GM12865 (cell line): Measurements from ENCODE around the gene CNTNAP4.

ENCODE experiments used
- DNase-seq: peaks from one replicate; pipeline ENCODE4 v3.0.0; 2010; ENCODE audit warnings: low read depth
- H3K4me3 ChIP-seq: 2 replicates; pipeline ENCODE4 v1.5.1; 2011; ENCODE audit warnings: mild to moderate bottlenecking, low read depth, low read length, control low read depth
- TF ChIP-seq, protein P1 (sequence below): IDR thresholded peaks from 2 replicates; pipeline ENCODE4 v1.5.1; 2011; ENCODE audit warnings: low read length, control low read depth, low read depth, inconsistent platforms; ENCODE audit not compliant: insufficient read depth; ENCODE audit errors: missing control alignments

The CNTNAP4 gene

DNA sequence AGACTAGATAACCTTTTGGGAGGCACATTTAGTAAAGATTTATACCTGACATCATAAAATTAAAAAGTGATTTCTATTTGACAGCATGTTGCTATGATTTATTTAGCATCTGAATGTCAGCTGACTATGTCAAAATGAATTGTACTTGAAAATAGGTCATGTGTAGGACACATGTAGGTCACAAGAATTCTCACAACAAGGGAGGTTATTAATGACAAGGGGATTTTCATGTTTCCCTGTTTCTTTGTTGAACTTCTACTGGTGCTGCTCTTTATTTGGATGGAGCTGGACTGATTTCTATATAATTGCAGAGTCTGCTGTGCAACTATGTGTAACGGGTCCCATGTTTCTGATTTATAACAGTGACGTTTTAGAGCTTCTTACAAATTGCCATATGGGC, 144.4 kb downstream of the CNTNAP4 start:
- H3K4me3 ChIP-seq = no peak overlapping the region
- DNase-seq = no peak
- TF ChIP-seq, protein P1, sequence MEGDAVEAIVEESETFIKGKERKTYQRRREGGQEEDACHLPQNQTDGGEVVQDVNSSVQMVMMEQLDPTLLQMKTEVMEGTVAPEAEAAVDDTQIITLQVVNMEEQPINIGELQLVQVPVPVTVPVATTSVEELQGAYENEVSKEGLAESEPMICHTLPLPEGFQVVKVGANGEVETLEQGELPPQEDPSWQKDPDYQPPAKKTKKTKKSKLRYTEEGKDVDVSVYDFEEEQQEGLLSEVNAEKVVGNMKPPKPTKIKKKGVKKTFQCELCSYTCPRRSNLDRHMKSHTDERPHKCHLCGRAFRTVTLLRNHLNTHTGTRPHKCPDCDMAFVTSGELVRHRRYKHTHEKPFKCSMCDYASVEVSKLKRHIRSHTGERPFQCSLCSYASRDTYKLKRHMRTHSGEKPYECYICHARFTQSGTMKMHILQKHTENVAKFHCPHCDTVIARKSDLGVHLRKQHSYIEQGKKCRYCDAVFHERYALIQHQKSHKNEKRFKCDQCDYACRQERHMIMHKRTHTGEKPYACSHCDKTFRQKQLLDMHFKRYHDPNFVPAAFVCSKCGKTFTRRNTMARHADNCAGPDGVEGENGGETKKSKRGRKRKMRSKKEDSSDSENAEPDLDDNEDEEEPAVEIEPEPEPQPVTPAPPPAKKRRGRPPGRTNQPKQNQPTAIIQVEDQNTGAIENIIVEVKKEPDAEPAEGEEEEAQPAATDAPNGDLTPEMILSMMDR = no peak

DNA sequence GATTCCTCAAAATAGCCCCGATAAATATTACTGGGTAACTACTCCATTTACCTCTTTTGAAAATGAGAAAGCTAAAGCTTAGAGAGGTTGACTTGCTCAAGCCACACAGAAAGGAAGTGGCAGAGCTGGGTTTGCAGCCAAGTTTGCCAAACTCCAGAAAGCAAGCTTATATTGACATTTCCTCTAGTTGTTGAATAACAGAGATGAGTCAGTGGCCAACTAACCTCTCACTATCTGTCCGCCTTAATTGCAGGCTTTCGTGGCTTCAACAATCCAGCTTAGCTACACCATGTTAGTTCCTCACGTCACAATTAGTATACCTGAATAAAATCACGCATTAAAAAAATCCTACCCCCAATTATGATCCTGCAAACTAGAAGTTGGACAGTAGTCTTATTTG, 151.7 kb downstream of the CNTNAP4 start:
- TF ChIP-seq, protein P1 = no peak
- H3K4me3 ChIP-seq = no peak overlapping the region
- peak; percentile 27 for DNase-seq

DNA sequence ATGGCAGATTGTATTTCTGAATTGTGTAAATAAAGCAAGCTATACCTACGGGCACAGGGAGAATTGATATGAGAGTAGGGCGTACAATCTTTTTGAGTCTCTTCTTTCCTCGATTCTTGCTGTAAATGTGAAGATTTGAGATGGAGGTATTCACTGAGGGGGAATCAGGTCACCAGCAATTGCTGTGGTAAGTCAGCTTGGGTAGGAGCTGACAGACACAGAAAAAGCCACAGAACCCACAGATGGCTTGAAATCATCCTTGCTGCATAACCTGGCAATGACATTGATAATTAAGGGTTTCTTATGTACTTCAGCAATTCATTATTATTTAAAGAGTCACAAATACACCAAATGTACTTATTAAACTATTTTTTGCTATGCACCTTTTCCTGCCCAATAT, 164.2 kb downstream of the CNTNAP4 start:
- TF ChIP-seq, protein P1 = no peak
- DNase-seq = no peak

DNA sequence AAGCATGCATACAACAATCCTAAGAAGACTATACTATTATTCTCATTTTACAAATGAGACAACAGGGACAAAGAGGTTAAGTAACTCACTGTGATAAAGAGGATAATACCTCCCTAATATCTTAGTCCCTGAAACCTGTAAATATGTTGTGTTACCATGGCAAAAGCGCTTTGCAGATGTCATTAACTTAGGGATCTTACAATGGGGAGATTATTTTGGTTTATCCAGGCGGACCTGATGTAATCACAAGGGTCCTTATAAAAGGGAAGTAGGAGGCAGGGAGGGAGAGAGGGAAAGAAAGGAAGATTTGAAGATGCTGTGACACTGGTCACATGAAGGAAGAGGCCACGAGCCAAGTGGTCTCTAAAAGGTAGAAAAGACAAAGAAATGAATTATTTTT, 164.7 kb downstream of the CNTNAP4 start:
- no peak for DNase-seq
- TF ChIP-seq, protein P1 = no peak
- H3K4me3 ChIP-seq = no peak overlapping the region

More for the DNA sequence above, 164.2 kb downstream of the CNTNAP4 start:
- H3K4me3 ChIP-seq = no peak overlapping the region

DNA sequence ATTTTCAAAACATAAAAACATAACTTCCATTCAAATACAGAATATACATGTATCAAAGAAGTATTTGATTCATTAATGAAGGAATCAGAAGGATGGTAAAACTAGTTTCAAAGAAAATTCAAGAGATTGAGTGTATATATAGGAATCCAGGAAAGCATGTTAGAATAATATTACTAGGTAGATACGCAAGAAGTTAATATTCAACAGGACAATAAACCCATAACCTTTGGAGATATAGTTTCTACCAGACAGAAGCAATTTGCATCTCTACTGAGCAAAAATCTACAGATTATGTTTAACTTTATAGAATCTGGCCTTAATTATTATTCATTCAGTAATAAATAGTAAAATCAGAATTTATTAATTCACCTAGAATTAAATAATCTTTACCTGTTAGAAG, 166.8 kb downstream of the CNTNAP4 start:
- DNase-seq = no peak
- TF ChIP-seq, protein P1 = no peak
- no peak overlapping the region for H3K4me3 ChIP-seq

DNA sequence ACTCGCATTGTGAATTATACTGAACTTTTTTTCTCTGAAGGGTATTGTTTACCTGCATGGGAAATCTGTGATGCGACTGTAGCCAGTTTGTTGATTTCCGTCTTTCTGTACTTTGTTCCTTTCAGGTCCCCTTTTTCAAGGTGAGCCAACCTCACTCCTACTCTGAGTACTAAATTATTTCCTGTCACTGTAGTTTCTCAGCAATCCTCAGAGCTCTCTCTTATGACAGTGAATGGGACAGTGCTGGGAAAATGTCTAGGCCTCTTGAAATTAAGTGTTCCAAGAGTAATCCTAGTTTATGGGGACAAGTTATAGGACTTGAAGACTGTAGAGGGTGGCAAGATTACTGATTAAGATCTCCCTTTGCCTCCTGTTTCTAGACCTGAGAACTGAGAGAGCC, 167.6 kb downstream of the CNTNAP4 start:
- H3K4me3 ChIP-seq = no peak overlapping the region
- no peak for DNase-seq
- TF ChIP-seq, protein P1 = no peak

DNA sequence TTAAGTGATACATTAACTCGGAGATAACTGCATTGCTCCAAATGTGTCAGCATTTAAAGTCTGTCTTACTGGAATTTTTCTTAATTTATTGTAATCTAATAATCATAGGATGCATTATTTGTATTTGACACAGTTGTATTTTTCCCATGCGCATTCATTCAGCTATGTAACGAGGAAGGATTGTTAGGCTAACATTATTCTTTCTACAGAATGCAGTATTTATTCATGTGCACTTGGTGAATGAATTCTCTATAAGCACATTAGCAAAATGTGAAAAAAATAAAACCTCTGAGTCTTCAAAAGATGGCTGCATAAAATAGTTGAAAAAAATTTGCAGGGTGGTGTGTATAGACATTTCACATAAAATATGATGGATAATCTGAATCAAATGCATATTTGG, 168.6 kb downstream of the CNTNAP4 start:
- no peak overlapping the region for H3K4me3 ChIP-seq
- DNase-seq = no peak
- TF ChIP-seq, protein P1 = no peak
